ENCODE measurements around the gene RBM12.
"Not testable (repeated sequence)": the region's sequence is repeated elsewhere in the genome, so short reads cannot be mapped to it uniquely, and the experiment has no call there.

RBM12 gene

GRCh38 chr20:35698298-35699126, 33.8 kb upstream of the RBM12 start:
- FAIRE-seq, result no peak

DNA sequence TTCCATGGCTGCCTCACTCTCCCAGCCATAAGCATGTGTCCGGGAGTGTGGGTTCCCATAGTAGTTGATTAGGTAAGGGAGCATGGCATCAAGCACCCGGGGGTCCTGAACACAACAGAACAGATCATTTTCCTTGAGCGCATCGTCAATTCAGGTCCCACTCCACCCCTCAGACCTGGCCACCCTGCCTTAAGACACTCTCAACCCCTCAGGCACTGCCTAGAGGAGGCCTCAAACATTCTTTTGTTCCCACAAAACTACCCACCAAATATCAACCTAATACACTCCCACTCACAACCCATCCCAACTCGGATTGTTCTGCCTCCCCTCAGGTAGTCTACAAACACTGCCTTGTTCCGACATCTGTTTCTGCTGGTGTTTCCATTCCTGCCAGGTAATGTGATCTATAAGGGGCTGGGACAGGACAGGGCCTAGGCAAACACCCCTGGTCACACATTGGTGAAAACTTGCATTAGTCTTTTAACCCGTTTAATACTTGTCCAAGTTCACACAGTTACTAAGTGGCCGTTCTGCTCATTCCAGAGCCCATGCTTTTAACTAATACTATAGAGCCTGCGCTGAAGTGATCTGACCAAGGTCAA, 33.1 kb upstream of the RBM12 start:
- FAIRE-seq, result no peak

DNA sequence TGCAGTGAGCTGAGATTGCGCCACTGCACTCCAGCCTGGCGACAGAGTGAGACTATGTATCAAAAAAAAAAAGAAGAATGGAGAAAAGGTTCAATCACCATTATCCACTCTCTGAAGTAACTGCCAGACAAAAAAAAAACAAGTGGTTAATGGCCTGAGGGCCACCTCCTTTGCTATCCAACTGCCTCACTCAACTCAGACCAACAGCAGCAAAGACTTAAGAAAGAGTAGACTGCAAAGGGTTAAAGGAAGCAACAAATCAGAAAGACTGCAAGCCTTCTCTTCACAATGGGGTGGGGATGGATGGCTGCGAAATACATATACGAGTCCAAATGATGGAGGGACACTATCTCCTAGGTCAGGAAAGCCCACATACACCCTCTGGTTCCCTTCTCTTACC, 31.3 kb upstream of the RBM12 start:
- no peak for FAIRE-seq

GRCh38 chr20:35695245-35695749, 30.6 kb upstream of the RBM12 start:
- no peak for FAIRE-seq

GRCh38 chr20:35690265-35690664, 25.6 kb upstream of the RBM12 start:
- FAIRE-seq, result no peak

GRCh38 chr20:35686872-35687271, 22.2 kb upstream of the RBM12 start:
- FAIRE-seq, result not testable (repeated sequence)

DNA sequence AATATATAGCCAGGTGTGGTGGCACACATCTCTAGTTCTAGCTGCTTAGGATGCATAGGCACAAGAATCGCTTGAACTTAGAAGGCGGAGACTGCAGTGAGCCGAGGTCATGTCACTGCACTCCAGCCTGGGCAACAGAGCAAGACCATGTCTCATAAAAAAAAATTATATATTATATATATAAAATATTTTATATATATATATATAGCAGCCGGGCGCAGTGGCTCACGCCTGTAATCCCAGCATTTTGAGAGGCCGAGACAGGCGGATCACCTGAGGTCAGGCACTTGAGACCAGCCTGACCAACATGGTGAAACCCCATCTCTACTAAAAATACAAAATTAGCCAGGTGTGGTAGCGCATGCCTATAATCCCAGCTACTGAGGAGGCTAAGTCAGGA, 20.7 kb upstream of the RBM12 start:
- not testable (repeated sequence) for FAIRE-seq

DNA sequence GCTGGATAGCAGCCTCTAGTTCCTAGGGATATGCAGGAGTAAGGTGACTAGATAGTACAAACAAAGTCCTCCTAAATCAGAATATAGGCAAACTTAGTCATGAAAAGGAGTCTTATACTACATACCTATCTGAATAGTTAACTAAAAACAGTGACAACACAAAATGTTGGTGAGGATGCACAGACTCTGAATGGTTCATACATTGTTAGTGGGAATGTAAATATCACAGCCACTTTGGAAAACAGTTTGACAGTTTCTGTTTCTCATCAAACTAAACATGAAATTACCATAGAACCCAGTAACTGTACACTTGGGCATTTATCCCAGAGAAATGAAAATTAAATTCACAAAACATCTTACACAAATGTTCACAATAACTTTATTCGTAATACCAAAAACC, 17.3 kb upstream of the RBM12 start:
- no peak for FAIRE-seq

DNA sequence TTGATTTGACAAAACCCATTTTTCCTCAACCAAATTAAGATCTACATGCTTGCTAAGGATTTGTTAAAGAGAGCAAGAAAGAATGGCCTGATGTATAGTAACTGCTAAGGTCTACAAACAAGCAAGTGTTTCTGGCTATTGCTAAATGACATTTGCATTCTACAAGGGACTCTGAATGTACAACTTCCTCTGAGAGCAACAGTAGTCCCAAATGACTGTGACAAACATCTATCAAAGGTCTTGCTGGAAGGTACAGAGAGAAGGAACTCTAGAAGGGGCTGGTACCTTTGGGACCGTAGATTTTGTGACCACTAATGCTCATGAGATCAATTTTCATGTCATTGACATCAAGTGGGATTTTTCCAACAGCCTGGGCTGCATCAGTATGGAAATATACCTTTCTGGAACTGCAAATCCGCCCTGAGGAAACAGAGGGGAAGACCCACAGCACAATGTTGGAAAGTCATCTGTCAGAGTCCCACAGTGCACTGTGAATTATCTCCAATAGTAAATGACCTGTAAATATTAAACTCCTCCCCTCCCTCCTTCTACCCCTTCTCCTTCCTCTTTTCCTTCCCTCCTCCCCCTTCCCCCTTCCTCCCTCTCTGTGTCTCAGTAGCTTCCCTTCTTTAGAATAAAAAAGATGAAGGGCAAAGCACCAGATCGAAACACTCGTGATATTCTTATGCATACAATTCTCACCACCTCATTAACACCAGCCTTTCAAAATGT, 15.9 kb upstream of the RBM12 start:
- FAIRE-seq, result no peak

DNA sequence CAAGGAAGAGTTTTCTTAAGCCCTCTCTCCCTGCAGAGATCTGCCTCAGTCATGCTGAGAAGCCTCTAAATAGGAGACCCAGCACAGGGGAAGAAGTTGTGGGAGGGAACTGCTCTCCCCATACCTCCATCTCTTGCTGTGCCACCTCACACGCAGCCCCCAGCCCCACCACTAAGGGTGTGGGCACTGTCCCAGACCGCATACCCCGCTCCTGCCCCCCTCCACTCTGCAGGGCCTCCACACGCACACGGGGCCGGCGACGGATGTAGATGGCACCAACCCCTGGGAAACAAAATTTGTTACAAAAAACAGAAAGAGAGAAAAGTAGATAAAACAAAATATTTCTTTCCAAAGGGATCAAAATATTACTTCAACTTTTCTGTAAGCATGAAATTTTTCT, 10.2 kb upstream of the RBM12 start:
- no peak for FAIRE-seq

- no peak for FAIRE-seq
These were observed 9.2 kb upstream of the RBM12 start for GRCh38 chr20:35673884-35674283.

DNA sequence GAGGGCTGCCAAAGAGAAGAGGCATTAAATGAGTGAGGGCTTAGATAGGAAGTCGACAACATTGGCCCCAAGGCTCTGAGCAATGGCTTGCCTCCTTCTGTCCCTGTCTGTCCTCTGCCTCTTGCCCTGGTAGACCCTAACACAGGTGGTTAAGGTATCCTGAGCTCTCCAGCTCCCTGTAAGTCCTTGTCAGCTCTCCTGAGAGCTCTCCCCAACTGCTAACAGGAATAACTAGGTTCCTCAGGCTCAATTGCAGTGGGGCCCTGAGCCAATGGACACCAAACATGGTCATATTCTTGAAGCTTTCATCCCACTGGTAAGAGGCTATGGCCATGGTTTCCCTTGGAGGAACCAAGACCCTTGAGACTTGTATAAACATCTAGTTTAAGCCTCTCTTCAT, 5.0 kb upstream of the RBM12 start:
- FAIRE-seq, result no peak

GRCh38 chr20:35669221-35669620, 4.5 kb upstream of the RBM12 start:
- FAIRE-seq, result no peak

DNA sequence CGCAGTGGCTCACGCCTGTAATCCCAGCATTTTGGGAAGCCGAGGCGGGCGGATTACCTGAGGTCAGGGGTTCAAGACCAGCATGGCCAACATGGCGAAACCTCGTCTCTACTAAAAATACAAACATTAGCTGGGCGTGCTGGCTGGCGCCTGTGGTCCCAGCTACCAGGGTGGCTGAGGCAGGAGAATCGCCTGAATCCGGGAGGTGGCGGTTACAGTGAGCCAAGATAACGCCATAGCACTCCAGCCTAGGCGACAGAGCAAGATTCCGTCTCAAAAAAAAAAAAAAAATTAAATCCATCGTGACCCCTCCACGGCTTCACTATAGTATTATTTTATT, 1.2 kb upstream of the RBM12 start:
- no peak for FAIRE-seq

- no peak for FAIRE-seq
These were observed 909 bp downstream of the RBM12 start for GRCh38 chr20:35663516-35664465.

GRCh38 chr20:35662551-35662950, 2.1 kb downstream of the RBM12 start:
- FAIRE-seq, result no peak

DNA sequence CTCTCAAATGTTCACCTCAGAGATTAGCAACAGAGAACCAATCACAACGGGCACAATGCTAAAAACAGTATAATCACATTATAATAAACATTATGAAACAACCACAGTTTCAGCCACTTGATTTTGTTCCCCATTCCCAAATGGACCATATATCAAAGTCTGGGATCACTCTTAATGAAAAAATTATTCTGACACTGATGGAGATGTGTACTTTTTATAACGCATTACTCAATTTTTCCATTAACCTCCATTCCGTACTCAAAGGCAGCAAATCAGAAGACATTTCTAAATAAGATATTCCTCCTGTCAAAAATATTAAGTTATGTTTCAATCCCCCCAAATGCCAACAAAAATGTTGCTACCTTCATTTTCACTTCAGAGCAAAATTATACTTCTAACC, 2.8 kb downstream of the RBM12 start:
- FAIRE-seq, result no peak

DNA sequence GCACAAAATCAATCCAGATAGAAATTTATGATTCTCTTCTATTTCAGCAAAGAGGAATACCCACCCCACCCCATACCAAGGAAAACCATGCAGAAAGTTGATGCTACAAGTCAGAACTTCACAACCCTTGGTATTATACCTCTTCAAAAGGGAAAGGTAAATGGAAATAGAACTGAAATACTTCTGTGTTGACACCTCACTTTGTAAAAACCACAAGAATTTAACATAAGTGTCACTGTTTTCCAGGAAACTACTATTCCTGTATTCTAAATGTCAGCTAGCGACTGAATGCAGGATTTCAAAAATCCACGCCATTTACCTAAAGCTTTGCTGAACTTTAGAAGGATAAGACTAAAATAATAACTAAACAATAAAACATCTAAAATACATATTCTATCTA, 3.6 kb downstream of the RBM12 start:
- FAIRE-seq, result no peak

DNA sequence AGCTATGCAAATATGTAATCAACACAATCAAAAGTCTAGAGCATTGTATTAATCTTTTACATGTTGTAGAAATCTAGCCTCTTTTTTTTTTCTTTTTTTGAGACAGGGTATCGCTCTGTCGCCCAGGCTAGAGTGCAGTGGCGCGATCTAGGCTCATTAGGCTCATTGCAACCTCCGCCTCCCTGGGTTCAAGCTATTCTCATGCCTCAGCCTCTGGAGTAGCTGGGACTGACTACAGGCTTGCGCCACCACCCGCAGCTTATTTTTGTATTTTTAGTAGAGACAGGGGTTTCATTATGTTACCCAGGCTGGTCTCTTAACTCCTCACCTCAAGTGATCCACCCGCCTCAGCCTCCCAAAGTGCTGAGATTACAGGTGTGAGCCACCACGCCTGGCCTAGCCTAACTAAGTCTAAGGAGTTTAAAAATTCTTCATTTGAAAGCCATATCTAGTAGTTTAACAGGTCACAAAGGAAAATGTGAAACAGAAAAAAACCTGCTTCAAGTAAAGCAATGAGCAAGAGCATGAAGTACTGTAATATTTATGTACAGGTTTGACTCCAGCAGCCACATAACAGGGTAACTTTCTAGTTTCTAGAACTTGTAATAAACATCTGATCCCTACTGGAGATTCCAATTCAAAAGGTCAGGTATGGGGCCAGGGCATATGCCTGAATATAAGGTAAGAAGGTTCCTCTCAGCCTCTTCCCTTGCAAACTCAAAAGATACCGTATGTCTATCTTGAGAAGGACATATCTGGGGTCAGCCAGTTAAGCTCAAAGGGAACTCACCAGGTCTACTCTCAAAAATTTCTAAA, 4.4 kb downstream of the RBM12 start:
- FAIRE-seq, result no peak

GRCh38 chr20:35657271-35657670, 7.4 kb downstream of the RBM12 start:
- no peak for FAIRE-seq

GRCh38 chr20:35654415-35654814, 10.3 kb downstream of the RBM12 start:
- no peak for FAIRE-seq

- FAIRE-seq, result no peak
These were observed 10.8 kb downstream of the RBM12 start for GRCh38 chr20:35653893-35654292.
